ENCODE measurements around the gene CACYBP.

The CACYBP gene

DNA sequence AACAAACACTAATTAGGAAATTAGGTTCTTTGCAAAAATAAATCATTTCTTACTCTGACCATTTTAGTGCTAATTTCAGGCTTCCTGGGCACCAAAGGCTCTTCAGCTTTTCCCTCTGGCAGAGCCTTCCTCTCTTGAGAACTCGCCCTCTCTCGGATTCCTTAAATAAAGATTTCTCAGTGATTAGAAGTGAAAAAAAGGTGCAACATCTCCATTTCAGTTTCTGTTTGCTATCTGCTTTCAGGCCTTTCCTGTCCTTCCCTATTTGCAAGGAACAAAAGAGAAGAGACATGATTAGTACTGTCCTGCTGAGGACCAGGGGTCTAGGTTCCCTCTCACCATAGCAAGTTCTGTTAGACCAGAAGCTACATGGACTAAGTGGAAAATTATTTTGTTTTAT, 27.8 kb upstream of the CACYBP start:
- no peak for DNase-seq (ENCODE audit: low read depth in 2 of 2)

- no peak for DNase-seq (ENCODE audit: low read depth in 2 of 2)
Observed at GRCh38 chr1:174974711-174975119, 25.0 kb upstream of the CACYBP start.

DNA sequence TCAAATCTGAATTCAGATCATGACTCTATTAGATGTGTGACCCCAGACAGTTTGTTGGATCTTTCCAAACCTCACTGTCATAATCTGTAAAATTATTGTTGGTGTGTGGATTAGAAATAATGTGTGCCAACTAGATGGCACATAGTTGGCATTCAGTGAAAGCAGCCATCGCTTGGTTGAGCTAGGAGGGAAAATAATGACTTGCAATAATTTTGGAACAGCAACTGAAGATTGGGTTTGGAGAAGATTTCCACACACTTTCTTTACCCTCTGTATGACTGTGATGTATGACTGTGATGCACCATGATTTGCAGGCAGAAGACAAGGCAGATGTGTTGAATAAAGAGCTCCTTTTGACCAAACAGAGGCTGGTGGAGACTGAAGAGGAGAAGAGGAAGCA, 24.0 kb upstream of the CACYBP start:
- DNase-seq (ENCODE audit: low read depth in 2 of 2): no peak

DNA sequence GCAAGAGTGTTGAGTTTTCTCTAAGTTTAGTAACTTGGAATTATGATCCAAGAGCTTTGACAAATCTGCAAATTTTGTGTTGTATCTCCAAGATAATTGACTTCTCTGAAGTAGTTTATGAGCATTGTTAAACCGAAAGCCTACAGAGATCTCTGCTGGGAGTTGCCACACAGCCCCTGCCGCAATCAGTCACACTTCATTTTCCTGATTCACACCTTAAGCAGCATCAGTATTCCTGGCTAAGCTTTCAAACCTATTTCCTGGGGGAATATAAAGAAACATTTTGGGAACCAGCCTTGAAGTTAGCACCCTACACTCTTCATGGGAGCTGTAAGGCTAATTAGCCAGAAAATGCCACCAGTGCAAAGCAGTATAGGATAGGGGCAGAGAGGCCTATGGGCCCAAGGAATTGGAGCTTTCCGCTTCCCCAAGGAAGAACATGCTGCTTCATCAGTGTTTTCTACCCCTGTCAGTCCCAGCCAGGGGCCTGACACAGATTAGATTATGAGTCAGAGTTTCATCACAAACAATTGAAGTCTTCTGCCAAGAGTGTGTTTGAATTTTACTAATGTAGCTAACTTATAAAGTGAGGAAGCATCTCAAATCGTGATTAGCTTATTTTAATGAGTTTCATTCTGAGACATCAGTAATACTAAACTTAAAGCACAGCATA, 23.2 kb upstream of the CACYBP start:
- DNase-seq (ENCODE audit: low read depth in 2 of 2): no peak

DNA sequence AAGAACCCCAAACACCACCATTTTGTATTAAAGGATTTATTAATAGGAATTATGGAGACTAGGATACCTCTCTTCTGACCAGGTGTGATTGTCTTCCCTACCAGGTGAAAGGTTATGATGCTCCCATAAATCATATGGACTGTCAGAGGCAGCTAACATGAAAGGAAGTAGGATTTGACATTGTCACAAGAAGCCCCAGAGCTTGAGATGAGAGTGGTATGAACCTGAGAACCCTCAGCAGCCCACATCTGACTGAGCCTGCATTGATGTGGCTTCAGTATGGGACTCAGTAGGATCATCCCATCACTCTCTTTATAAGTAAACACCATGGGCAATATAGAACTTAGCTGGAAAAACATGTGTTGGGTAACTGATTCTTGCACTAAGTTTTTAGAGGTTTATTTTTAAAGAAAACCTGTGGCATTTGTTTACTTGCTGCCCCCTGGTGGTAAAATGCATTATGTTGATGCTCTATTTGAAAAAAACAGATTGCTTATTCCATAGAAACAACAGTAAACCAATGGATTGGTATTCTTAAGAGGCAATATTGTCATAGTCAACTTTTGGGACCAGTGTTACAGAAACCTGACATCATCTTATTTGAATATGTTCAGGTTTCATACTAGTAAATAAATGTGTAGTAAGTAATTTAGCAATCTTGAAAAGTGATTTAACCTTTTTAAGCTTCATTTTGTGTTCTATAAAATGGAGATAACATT, 16.6 kb upstream of the CACYBP start:
- no peak for DNase-seq (ENCODE audit: low read depth in 2 of 2)

- no peak for DNase-seq (ENCODE audit: low read depth in 2 of 2)
Observed at GRCh38 chr1:174984952-174985351, 14.8 kb upstream of the CACYBP start.

DNA sequence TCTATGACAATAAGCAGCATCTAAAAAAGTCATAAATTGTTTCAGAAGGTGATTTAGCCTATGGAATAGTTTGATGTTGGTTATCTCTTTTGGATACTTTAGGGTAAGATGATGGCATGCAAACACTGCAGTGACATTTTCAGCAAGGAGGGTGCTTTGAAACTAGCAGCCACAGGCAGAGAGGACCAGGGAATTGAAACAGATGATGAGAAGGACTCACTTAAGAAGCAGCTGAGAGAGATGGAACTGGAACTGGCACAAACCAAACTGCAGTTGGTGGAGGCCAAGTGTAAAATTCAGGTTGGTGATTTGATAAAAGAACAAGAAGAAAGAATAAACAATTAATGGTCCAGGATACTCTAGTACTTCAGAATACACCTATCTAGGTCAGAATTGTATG, 11.2 kb upstream of the CACYBP start:
- no peak for DNase-seq (ENCODE audit: low read depth in 2 of 2)

- DNase-seq (ENCODE audit: low read depth in 2 of 2): no peak
Observed at GRCh38 chr1:174988986-174989385, 10.8 kb upstream of the CACYBP start.

GRCh38 chr1:174989536-174990220, 10.1 kb upstream of the CACYBP start:
- DNase-seq (ENCODE audit: low read depth in 2 of 2): no peak

DNA sequence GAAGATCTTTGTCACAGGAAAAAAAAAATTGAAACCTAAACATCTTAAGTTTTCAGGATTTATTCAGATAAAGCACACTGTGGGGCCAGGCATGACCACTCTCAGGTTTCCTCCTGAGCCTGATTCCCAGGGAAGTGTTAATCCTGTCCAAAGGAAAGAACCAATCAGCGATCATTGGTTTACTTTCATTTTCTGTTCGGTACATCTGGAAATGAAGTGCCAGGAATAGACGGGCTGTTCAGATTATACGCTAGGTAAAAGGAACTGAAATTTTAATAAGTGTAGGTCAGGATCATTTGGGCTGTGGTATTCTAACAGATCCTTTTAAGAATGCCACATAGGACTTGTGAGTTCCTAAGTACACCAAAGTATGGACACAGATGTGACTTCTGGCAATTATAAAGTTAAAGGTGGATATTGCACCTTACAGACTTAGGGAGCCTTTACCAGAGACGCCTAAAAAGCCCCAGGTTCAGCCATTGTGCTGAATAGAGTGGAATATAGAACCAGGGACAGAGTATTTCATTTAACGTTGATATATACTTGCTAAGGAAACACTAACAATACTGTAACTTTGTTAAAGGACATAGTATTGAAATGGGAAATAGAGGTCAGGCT, 9.3 kb upstream of the CACYBP start:
- DNase-seq (ENCODE audit: low read depth in 2 of 2): no peak

GRCh38 chr1:174991473-174991872, 8.3 kb upstream of the CACYBP start:
- DNase-seq (ENCODE audit: low read depth in 2 of 2): no peak

DNA sequence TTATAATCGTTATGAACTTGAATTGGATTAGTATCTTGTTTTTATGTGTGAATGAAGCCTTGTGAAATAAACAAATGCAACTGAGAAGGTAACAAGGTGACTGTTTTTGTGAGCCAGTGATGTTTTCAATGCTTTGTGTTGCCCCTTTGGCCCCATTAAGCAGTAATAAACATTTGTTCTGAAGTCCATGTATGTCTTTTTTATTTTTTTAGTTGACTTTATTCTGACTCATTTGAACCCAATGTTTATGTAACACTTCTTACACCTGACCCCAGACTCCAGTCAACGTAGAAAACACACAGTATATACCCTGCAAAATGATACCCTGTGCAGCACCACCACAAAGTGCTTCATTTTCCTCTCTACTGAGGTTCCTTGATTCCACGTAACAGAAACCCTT, 4.6 kb upstream of the CACYBP start:
- DNase-seq (ENCODE audit: low read depth in 2 of 2): no peak

DNA sequence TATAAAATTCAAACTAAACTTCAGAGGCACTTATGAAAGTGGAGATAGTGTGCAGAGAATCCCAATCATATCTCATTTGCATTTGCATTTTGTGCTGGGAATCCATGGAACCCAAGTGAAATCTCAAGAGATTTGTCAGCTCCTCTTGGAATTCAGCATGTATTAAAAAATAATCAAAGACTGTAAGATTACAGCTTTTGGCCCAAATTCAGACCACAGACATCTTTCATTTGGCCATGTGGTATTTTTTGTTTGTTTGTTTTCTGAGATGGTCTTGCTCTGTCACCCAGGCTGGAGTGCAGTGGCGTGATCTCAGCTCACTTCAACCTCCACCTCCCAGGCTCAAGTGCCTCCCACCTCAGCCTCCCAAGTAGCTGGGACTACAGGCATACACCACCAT, 3.8 kb upstream of the CACYBP start:
- DNase-seq (ENCODE audit: low read depth in 2 of 2): no peak

DNA sequence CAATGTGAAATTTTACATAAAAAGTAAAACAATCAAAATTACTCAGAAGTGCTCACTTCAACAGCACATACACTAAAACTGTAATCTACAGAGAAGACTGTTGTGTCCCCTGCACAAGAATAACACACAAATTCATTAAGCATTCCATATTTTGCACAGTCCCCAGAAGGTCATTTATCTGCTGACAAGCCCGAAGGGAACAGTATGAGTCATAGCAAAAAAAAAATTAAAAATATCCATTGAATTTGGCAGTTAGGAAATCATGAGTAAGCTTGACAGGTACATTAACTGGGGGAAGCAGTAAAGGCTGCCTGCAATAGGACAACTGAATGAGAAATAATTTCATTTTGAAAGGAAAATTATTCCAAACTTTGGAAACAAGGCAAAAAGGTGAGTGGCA, 3.3 kb upstream of the CACYBP start:
- DNase-seq (ENCODE audit: low read depth in 2 of 2): no peak

DNA sequence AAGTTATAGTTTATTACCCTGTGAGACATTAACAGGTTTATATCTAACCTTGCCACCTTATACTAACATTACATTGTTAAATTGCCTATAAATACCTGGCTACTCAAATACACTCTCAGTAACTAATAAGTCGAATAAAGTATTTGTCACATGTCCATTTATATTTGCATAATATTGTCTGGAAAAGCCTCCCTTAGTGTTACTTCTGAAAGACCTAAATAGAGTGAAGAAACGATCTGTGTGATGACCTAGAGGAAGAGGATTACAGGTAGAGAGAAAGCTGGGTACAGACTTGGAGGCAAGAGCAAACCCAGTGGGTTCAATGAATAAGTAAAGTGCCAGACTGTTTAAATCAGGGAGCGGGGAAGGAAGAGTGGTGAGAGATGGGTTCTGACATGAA, 2.7 kb upstream of the CACYBP start:
- no peak for DNase-seq (ENCODE audit: low read depth in 2 of 2)

DNA sequence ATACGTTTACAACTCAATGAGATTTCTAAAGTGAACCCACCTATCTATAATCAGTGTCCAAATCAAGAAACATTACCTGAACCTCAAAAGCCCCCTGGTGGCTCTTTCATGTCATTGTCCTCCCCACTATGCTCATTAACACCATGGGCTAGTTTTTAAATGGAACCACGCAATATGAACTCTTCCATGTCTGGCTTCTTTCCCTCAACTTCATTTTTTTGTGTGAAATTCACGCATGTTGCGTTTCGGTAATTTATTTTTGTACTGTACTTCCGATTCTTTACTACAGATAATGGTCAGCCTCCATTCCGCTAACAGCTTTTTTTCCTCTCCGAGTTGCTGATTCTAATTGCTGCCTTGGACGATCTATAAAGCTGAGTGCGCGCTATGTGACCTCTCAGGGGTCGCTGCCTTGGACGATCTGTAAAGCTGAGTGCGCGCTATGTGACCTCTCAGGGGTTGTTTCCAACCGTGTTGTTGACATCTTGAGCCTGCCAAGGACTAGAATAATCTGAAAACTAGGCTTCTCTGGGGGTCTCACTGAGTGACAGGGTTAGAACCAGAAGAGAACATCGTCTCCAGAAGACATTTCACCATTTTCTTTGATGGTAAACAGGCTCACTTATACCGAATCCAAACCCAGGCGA, 1.1 kb upstream of the CACYBP start:
- peak in 1 of 2 donors; percentile 9 for DNase-seq (ENCODE audit: low read depth in 2 of 2)

DNA sequence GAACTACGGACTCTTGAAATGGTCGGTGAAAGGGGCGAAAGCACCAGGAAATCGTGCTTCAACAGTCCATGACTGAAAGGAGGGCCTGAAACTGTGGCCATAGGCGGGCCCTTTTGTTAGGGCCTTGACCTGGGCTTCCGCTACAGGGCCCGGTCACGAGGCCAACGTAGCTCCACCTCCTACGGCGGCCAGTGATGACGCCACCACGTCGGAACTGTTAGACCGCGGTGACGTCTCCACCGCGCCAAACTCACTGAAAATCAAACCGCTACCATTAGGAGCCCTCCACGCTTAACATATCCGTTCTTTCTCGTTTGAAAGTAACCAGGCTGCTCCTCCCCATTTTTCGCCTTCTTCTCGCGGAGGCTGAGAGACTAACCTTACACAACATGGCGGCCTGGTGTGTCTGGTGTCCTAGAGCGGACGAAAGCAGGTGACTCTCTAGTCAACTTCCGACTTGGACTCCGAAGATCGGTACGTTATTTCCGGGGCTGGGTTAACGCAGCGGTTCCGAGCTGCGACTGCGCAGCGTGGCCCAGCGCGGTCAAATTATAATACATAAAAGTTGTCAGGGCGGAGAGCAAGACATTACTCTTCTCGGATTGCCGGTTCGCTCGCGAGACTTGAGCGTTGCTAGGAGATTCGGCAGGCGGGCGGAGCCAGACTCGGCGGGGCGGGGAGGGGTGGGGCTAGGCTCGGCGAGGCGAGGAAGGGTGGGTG, 371 bp upstream of the CACYBP start:
- DNase-seq (ENCODE audit: low read depth in 2 of 2): peak; percentile 93 to 97

GRCh38 chr1:175000697-175001187, 995 bp downstream of the CACYBP start:
- no peak for DNase-seq (ENCODE audit: low read depth in 2 of 2)

- DNase-seq (ENCODE audit: low read depth in 2 of 2): no peak
Observed at GRCh38 chr1:175002910-175003517, 3.3 kb downstream of the CACYBP start.

DNA sequence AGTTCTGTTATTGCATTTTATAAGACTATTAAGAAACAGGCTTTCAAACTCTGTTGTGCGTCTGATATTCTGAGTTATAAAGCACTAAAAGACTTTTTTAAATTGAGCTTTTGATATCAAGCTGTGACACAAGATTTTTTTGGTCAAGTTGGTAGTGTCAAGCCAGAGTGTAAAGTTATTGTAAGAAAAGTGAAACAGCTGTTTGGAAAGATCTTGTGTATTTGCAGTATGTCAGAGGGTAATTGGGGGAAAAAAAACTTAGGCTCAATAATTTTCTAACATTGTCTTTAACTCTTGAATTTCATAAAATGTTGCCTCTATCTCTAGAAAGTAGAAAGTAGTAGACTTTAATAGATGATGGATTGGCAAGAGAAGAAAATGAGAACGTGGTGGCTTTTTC, 3.8 kb downstream of the CACYBP start:
- no peak for DNase-seq (ENCODE audit: low read depth in 2 of 2)

Measured in activated CD8-positive, alpha-beta memory T cell treated with anti-CD3 and anti-CD28 coated beads for 4 hours (primary cell).